Measurements from ENCODE around the gene NCBP2L. TPM values are rescaled to one million over a fixed set of nuclear protein-coding genes. Genes with fewer than 3 reads are reported as not detected.

Gene NCBP2L
- total RNA-seq, 2 experiments from 2014 or later = not detected

DNA sequence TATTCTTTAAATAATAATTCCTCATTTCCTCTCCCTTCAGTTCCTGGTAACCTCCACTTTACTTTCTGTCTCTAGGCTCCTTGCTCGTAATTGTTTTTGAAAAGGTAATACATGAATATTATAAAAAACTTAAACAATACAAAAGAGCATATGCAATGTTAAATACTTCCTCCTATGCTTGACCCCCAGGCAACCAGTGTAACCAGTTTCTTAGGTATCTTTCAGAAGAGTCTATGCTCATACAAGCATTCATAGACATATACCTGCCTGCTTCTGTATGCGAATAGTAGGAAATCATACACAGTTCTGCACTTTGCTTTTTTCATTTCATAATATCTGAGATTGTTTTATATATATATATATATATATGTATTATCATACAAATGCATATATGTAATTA, 45.5 kb downstream of the NCBP2L start:
- intact Hi-C loops (cut with micrococcal nuclease; ENCODE audit: unreplicated experiment) = no loop called here
- CTCF ChIA-PET (ENCODE audit: unreplicated experiment) = no interaction called here
- TF ChIP-seq EZH2phosphoT487 (IDR thresholded peaks at IDR 0.05; ENCODE audit: borderline replicate concordance, low read depth, low read length) = no peak
- TF ChIP-seq, protein P1, sequence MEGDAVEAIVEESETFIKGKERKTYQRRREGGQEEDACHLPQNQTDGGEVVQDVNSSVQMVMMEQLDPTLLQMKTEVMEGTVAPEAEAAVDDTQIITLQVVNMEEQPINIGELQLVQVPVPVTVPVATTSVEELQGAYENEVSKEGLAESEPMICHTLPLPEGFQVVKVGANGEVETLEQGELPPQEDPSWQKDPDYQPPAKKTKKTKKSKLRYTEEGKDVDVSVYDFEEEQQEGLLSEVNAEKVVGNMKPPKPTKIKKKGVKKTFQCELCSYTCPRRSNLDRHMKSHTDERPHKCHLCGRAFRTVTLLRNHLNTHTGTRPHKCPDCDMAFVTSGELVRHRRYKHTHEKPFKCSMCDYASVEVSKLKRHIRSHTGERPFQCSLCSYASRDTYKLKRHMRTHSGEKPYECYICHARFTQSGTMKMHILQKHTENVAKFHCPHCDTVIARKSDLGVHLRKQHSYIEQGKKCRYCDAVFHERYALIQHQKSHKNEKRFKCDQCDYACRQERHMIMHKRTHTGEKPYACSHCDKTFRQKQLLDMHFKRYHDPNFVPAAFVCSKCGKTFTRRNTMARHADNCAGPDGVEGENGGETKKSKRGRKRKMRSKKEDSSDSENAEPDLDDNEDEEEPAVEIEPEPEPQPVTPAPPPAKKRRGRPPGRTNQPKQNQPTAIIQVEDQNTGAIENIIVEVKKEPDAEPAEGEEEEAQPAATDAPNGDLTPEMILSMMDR (conservative IDR thresholded peaks at IDR 0.05; ENCODE audit: low read length) = no peak
- POLR2A ChIA-PET = no interaction called here
- Histone ChIP-seq H3K4me2 (ENCODE audit: low read length) (no peak overlapping the region), H3K27ac (ENCODE audit: low read depth, low read length, poor library complexity, severe bottlenecking) (no peak overlapping the region), H3K79me2 (ENCODE audit: insufficient read depth, low read depth, low read length) (no peaks in the 10 kb centered on the region), H3K4me3 (ENCODE audit: low read depth, low read length, poor library complexity, severe bottlenecking) (no peak overlapping the region), H3K9me3 (ENCODE audit: low read length) (no peaks in the 10 kb centered on the region), H3K4me1 (ENCODE audit: insufficient read depth, low read length, poor library complexity, severe bottlenecking) (no peaks in the 10 kb centered on the region), H3K9me2 (ENCODE audit: insufficient read depth, low read length) (no peaks in the 10 kb centered on the region), H2AFZ (ENCODE audit: low read length) (no peak overlapping the region), H3K36me3 (ENCODE audit: insufficient read depth, low read length) (no peaks in the 10 kb centered on the region), H4K20me1 (ENCODE audit: insufficient read depth, low read length) (no peaks in the 10 kb centered on the region)
- no TSS peak for BruUV-seq (replicated peaks)
- DNase-seq (ENCODE audit: low spot score) = no peak

DNA sequence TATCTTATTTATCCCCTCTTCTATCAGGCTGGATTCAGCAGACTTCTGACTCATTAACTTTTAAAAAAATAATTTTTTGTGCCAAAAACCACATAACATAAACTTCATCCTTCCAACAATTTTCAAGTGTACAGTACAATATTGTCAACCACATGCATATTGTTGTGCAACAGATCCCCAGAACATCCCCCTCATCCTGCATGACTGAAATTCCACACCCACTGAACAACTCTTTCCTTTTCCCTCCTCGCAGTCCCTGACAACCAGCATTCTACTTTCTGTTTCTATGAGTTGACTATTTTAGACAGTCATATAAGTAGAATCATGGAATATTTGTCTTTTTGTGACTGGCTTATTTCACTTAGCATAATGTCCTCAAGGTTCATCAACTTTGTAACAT, 45.9 kb downstream of the NCBP2L start:
- H3K79me2 ChIP-seq (ENCODE audit: insufficient read depth, low read depth, low read length) = no peaks in the 10 kb centered on the region
- H4K20me1 ChIP-seq (ENCODE audit: insufficient read depth, low read length) = no peaks in the 10 kb centered on the region
- H3K4me1 ChIP-seq (ENCODE audit: insufficient read depth, low read length, poor library complexity, severe bottlenecking) = no peaks in the 10 kb centered on the region
- H3K27ac ChIP-seq (ENCODE audit: low read depth, low read length, poor library complexity, severe bottlenecking) = no peak overlapping the region
- CTCF ChIA-PET (ENCODE audit: unreplicated experiment) = no interaction called here
- no peaks in the 10 kb centered on the region for H3K9me2 ChIP-seq (ENCODE audit: insufficient read depth, low read length)
- no TSS peak for BruUV-seq (replicated peaks)
- no peak overlapping the region for H3K4me2 ChIP-seq (ENCODE audit: low read length)
- no peak for TF ChIP-seq EZH2phosphoT487 (IDR thresholded peaks at IDR 0.05; ENCODE audit: borderline replicate concordance, low read depth, low read length)
- TF ChIP-seq, protein P1 (conservative IDR thresholded peaks at IDR 0.05; ENCODE audit: low read length) = no peak
- no peak overlapping the region for H2AFZ ChIP-seq (ENCODE audit: low read length)
- no peaks in the 10 kb centered on the region for H3K36me3 ChIP-seq (ENCODE audit: insufficient read depth, low read length)
- H3K4me3 ChIP-seq (ENCODE audit: low read depth, low read length, poor library complexity, severe bottlenecking) = no peak overlapping the region
- no peaks in the 10 kb centered on the region for H3K9me3 ChIP-seq (ENCODE audit: low read length)
- no peak for DNase-seq (ENCODE audit: low spot score)
- intact Hi-C loops (cut with micrococcal nuclease; ENCODE audit: unreplicated experiment) = no loop called here
- POLR2A ChIA-PET = no interaction called here

DNA sequence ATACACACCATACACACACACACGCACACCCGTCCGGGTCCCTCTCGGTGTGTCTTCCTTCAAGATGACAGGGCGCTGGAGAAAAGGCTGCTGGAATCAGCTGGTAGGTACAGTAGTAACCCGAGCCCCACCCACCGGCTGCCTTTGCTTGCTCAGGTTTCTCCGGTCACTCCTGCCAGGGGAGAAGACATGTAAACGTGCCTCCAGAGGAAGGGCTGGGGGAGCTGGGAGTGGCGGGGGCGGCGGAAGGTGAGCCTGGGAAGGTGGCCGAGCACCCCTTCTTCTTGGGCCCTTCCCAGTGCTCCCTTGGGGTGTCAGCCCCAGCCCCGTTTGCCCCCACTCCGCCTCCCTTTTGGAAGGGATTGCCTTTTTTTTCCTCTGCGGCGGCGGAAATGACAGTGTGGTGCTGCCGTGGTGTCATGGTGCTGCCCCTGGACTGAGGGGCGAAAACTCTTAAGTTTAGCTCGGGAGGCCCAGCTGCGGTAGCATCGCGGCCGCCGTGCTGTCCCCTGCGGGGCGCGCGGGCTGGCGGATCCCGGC, 48.2 kb downstream of the NCBP2L start, which contains the start of gene MID2:
TSS of gene MID2 (plus strand) at position 169 of the 540 bp plus-strand sequence. CDS start 561 bp downstream, outside the sequence.
- no TSS peak for BruUV-seq (replicated peaks)

More for the DNA sequence above, 48.2 kb downstream of the NCBP2L start, which contains the start of gene MID2:
- Histone ChIP-seq H3K4me2 (ENCODE audit: low read length) (no peak within 1 kb of the TSS), H3K27ac (ENCODE audit: low read depth, low read length, poor library complexity, severe bottlenecking) (no peak within 1 kb of the TSS), H3K9me3 (ENCODE audit: low read length) (no peaks in the 10 kb centered on the region), H3K4me1 (ENCODE audit: insufficient read depth, low read length, poor library complexity, severe bottlenecking) (no peaks in the 10 kb centered on the region), H4K20me1 (ENCODE audit: insufficient read depth, low read length) (no peaks in the 10 kb centered on the region), H3K4me3 (ENCODE audit: low read depth, low read length, poor library complexity, severe bottlenecking) (no peak within 1 kb of the TSS), H2AFZ (ENCODE audit: low read length) (no peak within 1 kb of the TSS), H3K9me2 (ENCODE audit: insufficient read depth, low read length) (no peaks in the 10 kb centered on the region), H3K79me2 (ENCODE audit: insufficient read depth, low read depth, low read length) (no peaks in the 10 kb centered on the region), H3K36me3 (ENCODE audit: insufficient read depth, low read length) (no peaks in the 10 kb centered on the region)
- intact Hi-C loops (cut with micrococcal nuclease; ENCODE audit: unreplicated experiment) = no loop called here
- TF ChIP-seq, protein P1 (conservative IDR thresholded peaks at IDR 0.05; ENCODE audit: low read length) = no peak
- no peak for TF ChIP-seq EZH2phosphoT487 (IDR thresholded peaks at IDR 0.05; ENCODE audit: borderline replicate concordance, low read depth, low read length)
- POLR2A ChIA-PET = no interaction called here
- CTCF ChIA-PET (ENCODE audit: unreplicated experiment) = no interaction called here
- DNase-seq (ENCODE audit: low spot score) = no peak
